ENCODE data around the gene CXCR3. TPM values are rescaled to one million over a fixed set of nuclear protein-coding genes. Genes with fewer than 3 reads are reported as not detected.

The CXCR3 gene
- total and polyA plus RNA-seq, 2 of the 13 experiments (the other 11 are each of a cell fraction or from before 2014, with no cell fraction given): 0.18 TPM; not detected in 1

DNA sequence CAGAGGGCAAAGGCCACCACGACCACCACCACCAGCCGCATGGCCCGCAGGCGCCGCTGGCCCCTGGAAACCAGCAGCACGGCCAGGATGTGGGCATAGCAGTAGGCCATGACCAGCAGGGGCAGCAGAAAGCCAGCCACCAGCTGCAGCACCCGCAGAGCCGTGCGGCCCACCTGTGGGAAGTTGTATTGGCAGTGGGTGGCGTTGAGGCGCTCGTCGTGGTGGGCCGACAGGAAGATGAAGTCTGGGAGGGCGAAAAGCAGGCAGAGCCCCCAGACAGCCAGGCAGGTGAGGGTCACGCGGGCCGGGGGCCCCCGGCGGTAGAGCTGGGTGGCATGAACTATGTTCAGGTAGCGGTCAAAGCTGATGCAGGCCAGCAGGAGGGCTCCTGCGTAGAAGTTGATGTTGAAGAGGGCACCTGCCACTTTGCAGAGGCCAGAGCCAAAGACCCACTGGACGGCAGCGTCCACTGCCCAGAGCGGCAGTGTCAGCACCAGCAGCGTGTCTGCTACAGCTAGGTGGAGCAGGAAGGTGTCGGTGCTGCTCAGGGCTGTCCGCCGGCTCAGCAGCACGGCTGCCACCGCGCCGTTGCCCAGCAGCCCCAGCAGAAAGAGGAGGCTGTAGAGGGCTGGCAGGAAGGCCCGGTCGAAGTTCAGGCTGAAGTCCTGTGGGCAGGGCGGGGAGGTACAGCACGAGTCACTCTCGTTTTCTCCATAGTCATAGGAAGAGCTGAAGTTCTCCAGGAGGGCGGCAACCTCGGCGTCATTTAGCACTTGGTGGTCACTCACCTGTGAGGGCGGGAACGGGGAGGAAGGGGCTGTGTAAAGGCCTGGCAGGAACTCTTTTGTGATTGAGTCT, 1.4 kb downstream of the CXCR3 start (continued):
- peak; percentile 63; the same call in 1 of the 2 replicates for TF ChIP-seq UBTF (CRISPR knock-in tag; IDR thresholded peaks at IDR 0.05)
- TF ChIP-seq ZFP36L1 (CRISPR knock-in tag; IDR thresholded peaks at IDR 0.05): no peak
- TF ChIP-seq ZNF816 (CRISPR knock-in tag; IDR thresholded peaks at IDR 0.05; ENCODE audit: borderline replicate concordance): no peak
- TF ChIP-seq LCORL (IDR thresholded peaks at IDR 0.05): no peak
- TF ChIP-seq LCORL (CRISPR knock-in tag; IDR thresholded peaks at IDR 0.05): no peak
- no peak for TF ChIP-seq ASH2L (IDR thresholded peaks at IDR 0.05; ENCODE audit: insufficient read length, low read depth, low read length)
- no peak for TF ChIP-seq ATF6 (CRISPR knock-in tag; conservative IDR thresholded peaks at IDR 0.05)
- TF ChIP-seq ELK4 (CRISPR knock-in tag; IDR thresholded peaks at IDR 0.05; ENCODE audit: borderline replicate concordance): no peak
- TF ChIP-seq TP53 (CRISPR knock-in tag; conservative IDR thresholded peaks at IDR 0.05): no peak
- TF ChIP-seq ZNF160 (CRISPR knock-in tag; IDR thresholded peaks at IDR 0.05): no peak
- no peak for TF ChIP-seq RFXAP (CRISPR knock-in tag; IDR thresholded peaks at IDR 0.05; ENCODE audit: borderline replicate concordance)
- TF ChIP-seq SRSF1 (optimal IDR thresholded peaks at IDR 0.05; ENCODE audit: low read depth, low read length): no peak
- no peak for TF ChIP-seq IRF1 (CRISPR knock-in tag; IDR thresholded peaks at IDR 0.05; ENCODE audit: low read depth)
- TF ChIP-seq TSC22D2 (CRISPR knock-in tag; IDR thresholded peaks at IDR 0.05; ENCODE audit: borderline replicate concordance): no peak
- TF ChIP-seq ZNF10 (CRISPR knock-in tag; IDR thresholded peaks at IDR 0.05; ENCODE audit: borderline replicate concordance, low read depth): no peak
- TF ChIP-seq KAT7 (CRISPR knock-in tag; IDR thresholded peaks at IDR 0.05; ENCODE audit: borderline replicate concordance): no peak
- no peak for TF ChIP-seq YY1 (IDR thresholded peaks at IDR 0.05; ENCODE audit: insufficient read depth, insufficient replicate concordance, low read depth, low read length)
- TF ChIP-seq FOSL1 (CRISPR knock-in tag; IDR thresholded peaks at IDR 0.05; ENCODE audit: borderline replicate concordance): no peak
- TF ChIP-seq MEF2D (CRISPR knock-in tag; IDR thresholded peaks at IDR 0.05): no peak

All from HepG2 (cell line).